ENCODE results near the gene CYTH3. TPM values are rescaled to one million over a fixed set of nuclear protein-coding genes. Genes with fewer than 3 reads are reported as not detected.

The CYTH3 gene
- 29.5 TPM for total RNA-seq

GRCh38 chr7:6272481-6273323 lies at the start of gene CYTH3:
TSS of gene CYTH3 (minus strand) at chr7:6272624. CDS start at chr7:6272507, 117 bp downstream.
- intact Hi-C loops (cut with DNase I), result loop anchor here (5.0 kb wide), 1 partner anchor 45 kb away; no protein-coding TSS in a partner anchor
- H3K9me3 ChIP-seq, result no peaks in the 10 kb centered on the region
- H3K36me3 ChIP-seq, result no peaks in the 10 kb centered on the region
- H3K4me1 ChIP-seq, result peaks cover 26% of the 10 kb centered on the region
- peak within 1 kb of the TSS; percentile 93 to 95 for H3K4me3 ChIP-seq
- no peaks in the 10 kb centered on the region for H3K27me3 ChIP-seq
- H3K27ac ChIP-seq, result peak within 1 kb of the TSS; percentile 91
- DNase-seq (ENCODE audit: extremely low spot score in 2 of 2), result no peak
- TF ChIP-seq POLR2AphosphoS5 (IDR thresholded peaks at IDR 0.05; ENCODE audit: insufficient read depth in 1 of 2, low read depth in 1 of 2), result no peak
- no peak for TF ChIP-seq CTCF (IDR thresholded peaks at IDR 0.05)
- TF ChIP-seq POLR2A (IDR thresholded peaks at IDR 0.05), result peak in 1 of 2 donors; percentile 88

GRCh38 chr7:6320791-6321190 lies 48.4 kb upstream of the CYTH3 start:
- H3K27me3 ChIP-seq, result no peaks in the 10 kb centered on the region
- no peak overlapping the region for H3K4me3 ChIP-seq
- TF ChIP-seq POLR2A (IDR thresholded peaks at IDR 0.05) (no peak), POLR2AphosphoS5 (IDR thresholded peaks at IDR 0.05; ENCODE audit: insufficient read depth in 1 of 2, low read depth in 1 of 2) (no peak), CTCF (IDR thresholded peaks at IDR 0.05) (no peak)

GRCh38 chr7:6317797-6318438 lies 45.5 kb upstream of the CYTH3 start:
- H3K9me3 ChIP-seq, result no peaks in the 10 kb centered on the region
- H3K4me1 ChIP-seq, result no peaks in the 10 kb centered on the region
- intact Hi-C loops (cut with DNase I), result no loop called here
- H3K4me3 ChIP-seq, result peak overlapping the region in 1 of 2 donors; percentile 2
- no peaks in the 10 kb centered on the region for H3K27me3 ChIP-seq
- peak; percentile 63 to 79 for TF ChIP-seq POLR2AphosphoS5 (IDR thresholded peaks at IDR 0.05; ENCODE audit: insufficient read depth in 1 of 2, low read depth in 1 of 2)
- TF ChIP-seq POLR2A (IDR thresholded peaks at IDR 0.05), result no peak
- no peak for TF ChIP-seq CTCF (IDR thresholded peaks at IDR 0.05)
- peak in 1 of 2 donors; percentile 96 for DNase-seq (ENCODE audit: extremely low spot score in 2 of 2)
- peak overlapping the region; percentile 42 for H3K27ac ChIP-seq
- H3K36me3 ChIP-seq, result no peaks in the 10 kb centered on the region

More at GRCh38 chr7:6320791-6321190, 48.4 kb upstream of the CYTH3 start:
- Histone ChIP-seq H3K36me3 (no peaks in the 10 kb centered on the region), H3K4me1 (no peaks in the 10 kb centered on the region), H3K9me3 (no peaks in the 10 kb centered on the region), H3K27ac (no peak overlapping the region)
- intact Hi-C loops (cut with DNase I), result loop anchor here (5.0 to 10.0 kb wide), 2 partner anchors 163 to 326 kb away; no protein-coding TSS in a partner anchor
- DNase-seq (ENCODE audit: extremely low spot score in 2 of 2), result no peak

GRCh38 chr7:6316226-6316625 lies 43.8 kb upstream of the CYTH3 start:
- no peak for TF ChIP-seq CTCF (IDR thresholded peaks at IDR 0.05)
- no peak for TF ChIP-seq POLR2A (IDR thresholded peaks at IDR 0.05)
- TF ChIP-seq POLR2AphosphoS5 (IDR thresholded peaks at IDR 0.05; ENCODE audit: insufficient read depth in 1 of 2, low read depth in 1 of 2), result no peak
- Histone ChIP-seq H3K27ac (no peak overlapping the region), H3K9me3 (no peaks in the 10 kb centered on the region), H3K4me1 (no peaks in the 10 kb centered on the region), H3K4me3 (no peak overlapping the region), H3K36me3 (no peaks in the 10 kb centered on the region), H3K27me3 (no peaks in the 10 kb centered on the region)
- DNase-seq (ENCODE audit: extremely low spot score in 2 of 2), result no peak
- intact Hi-C loops (cut with DNase I), result no loop called here

Data from vagina (tissue), 2 donors.